GM21526 (cell line): ENCODE measurements around the gene HDGFL3.
"Not testable (repeated sequence)": the region's sequence is repeated elsewhere in the genome, so short reads cannot be mapped to it uniquely, and the experiment has no call there.

Experiments used
- ATAC-seq: cut with Tn5 transposase; IDR thresholded peaks from one replicate; pipeline ENCODE4 v1.9.1; 2021; ENCODE audit warnings: moderate library complexity; ENCODE audit not compliant: unreplicated experiment, low FRiP score

Gene HDGFL3

GRCh38 chr15:83198476-83198875 lies 9.1 kb downstream of the HDGFL3 start:
- ATAC-seq = no peak

DNA sequence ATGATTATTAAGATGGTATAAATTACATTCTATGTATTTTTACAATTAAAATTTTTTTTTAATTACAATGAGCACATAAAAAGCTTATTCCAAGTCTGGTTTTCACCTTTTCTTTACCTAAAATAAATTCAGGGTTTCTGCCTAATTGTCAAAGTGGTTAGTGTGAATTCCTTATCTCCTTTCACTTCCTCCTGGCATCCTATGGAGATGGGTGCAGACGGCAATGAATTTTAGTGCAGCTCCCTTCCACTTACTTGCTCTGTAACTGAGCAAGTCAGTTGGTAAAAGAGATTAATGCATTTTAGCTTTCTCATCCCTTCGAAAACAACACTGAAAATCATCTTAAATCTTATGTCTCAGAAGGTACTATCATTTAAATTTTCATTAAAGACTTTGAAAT lies 13.1 kb downstream of the HDGFL3 start:
- ATAC-seq = no peak

- no peak for ATAC-seq
Measured at GRCh38 chr15:83193721-83194120, 13.9 kb downstream of the HDGFL3 start.

DNA sequence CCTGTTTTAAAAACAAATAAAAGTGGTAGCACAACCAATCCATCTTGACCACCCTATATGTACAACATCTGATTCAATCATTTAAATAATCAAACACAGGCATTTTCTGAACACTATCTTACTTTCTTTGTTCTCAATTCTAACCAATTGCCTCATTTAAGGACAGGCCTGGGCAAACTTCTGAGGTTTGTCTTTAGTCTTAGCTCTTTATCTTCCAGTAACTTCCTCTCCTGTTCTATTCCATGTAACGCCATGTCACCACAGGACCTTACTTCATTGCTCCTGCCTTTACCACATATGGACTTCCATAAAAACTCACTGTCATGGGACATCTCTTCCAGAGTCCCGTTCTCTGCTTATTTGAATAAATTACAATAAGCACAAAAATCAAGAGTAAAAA lies 14.9 kb downstream of the HDGFL3 start:
- no peak for ATAC-seq

DNA sequence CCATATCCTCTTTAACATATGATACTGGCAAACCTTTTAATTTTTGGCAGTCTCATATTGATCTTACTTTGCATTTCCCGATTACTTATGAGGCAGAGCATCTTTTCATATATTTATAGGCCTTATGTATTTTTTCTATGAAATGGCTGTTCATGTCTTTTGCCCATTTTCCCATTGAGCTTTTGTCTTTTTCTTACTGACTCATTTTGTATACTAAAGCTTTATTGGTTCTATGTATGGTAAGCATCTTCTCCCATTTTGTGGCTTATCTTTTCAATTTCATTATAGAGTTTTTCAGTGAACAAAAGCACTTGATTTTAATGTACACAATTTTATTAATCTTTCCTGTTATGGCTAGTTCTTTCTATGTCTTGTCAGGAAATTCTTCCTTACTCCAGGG lies 17.2 kb downstream of the HDGFL3 start:
- no peak for ATAC-seq

DNA sequence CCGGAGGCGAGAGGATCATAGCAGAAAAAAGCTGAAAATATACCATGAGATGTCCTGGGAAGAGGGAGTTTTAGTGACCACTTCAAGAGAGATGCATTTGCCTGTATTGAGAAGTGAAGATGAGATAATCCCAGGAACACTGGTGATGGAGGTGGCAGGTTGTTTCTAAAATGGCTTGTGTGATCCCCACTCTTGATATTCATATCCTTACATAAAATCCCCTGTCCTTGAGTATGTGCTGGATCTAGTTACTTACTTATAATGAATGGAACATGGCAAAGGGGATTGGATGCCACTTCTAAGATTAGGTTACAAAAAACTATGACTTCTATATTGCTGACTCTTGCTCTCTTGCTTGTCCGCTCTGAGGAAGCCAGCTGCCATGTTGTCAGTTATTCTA lies 22.1 kb downstream of the HDGFL3 start:
- no peak for ATAC-seq

GRCh38 chr15:83178869-83179325 lies 28.7 kb downstream of the HDGFL3 start:
- no peak for ATAC-seq

GRCh38 chr15:83178390-83178789 lies 29.2 kb downstream of the HDGFL3 start:
- ATAC-seq = no peak

DNA sequence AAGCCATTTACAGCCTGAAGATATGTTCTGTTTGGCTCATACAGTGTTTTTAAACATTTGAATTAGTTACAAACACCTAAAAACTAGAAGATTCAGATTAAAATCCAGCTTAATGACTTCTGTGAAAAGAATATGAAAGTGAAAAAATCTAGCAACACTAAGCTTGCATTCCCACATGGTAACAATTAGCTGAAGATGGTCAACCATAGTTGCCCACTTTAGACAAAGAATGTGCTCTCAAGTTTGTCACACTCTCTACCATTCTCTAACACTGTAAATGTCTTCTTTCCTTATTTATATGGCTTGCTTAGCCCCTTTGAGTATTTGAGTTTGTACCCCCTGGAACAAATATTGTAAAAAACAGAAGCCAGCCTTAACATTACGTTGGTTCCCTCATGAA lies 32.7 kb downstream of the HDGFL3 start:
- no peak for ATAC-seq

GRCh38 chr15:83170474-83171165 lies 37.0 kb downstream of the HDGFL3 start:
- no peak for ATAC-seq

GRCh38 chr15:83169576-83169975 lies 38.0 kb downstream of the HDGFL3 start:
- not testable (repeated sequence) for ATAC-seq

- ATAC-seq = no peak
Measured at GRCh38 chr15:83166830-83167229, 40.8 kb downstream of the HDGFL3 start.

- ATAC-seq = no peak
Measured at GRCh38 chr15:83166218-83166617, 41.4 kb downstream of the HDGFL3 start.

- ATAC-seq = no peak
Measured at GRCh38 chr15:83164771-83165404, 42.7 kb downstream of the HDGFL3 start.

GRCh38 chr15:83164111-83164770 lies 43.4 kb downstream of the HDGFL3 start:
- ATAC-seq = no peak

- no peak for ATAC-seq
Measured at GRCh38 chr15:83163032-83163431, 44.6 kb downstream of the HDGFL3 start.

GRCh38 chr15:83160741-83161140 lies 46.9 kb downstream of the HDGFL3 start:
- ATAC-seq = no peak

- no peak for ATAC-seq
Measured at GRCh38 chr15:83158393-83158792, 49.2 kb downstream of the HDGFL3 start.

DNA sequence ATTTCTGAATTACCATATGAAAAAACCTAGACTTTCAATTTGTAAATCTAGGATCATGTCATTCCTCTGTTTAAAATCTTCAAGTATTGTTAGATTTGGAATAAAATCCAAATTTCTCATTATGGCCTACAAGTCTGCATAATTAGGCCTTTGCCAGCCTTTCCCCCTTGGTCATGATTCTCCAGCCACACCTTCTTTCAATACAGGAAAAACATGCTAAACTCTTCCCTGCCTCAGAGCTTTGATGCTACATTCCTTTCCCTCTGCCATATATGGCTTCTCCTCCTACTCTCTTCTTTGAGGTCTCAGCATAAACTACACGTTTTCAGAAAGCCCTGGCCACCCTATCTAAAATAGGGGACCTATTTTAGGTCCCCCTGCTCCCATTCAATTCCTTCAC lies 51.7 kb downstream of the HDGFL3 start:
- no peak for ATAC-seq

GRCh38 chr15:83153288-83153687 lies 54.3 kb downstream of the HDGFL3 start:
- no peak for ATAC-seq

GRCh38 chr15:83144771-83145170 lies 62.9 kb downstream of the HDGFL3 start:
- ATAC-seq = no peak

GRCh38 chr15:83142151-83142550 lies 65.5 kb downstream of the HDGFL3 start:
- not testable (repeated sequence) for ATAC-seq
